AG20443 (cell line): ENCODE data around the gene IDH2.
"Not testable (repeated sequence)": the region's sequence is repeated elsewhere in the genome, so short reads cannot be mapped to it uniquely, and the experiment has no call there.

ENCODE experiments used
- DNase-seq: peaks from one replicate; pipeline ENCODE4 v3.0.0; 2012; ENCODE audit warnings: low spot score, mixed read lengths

IDH2 gene

DNA sequence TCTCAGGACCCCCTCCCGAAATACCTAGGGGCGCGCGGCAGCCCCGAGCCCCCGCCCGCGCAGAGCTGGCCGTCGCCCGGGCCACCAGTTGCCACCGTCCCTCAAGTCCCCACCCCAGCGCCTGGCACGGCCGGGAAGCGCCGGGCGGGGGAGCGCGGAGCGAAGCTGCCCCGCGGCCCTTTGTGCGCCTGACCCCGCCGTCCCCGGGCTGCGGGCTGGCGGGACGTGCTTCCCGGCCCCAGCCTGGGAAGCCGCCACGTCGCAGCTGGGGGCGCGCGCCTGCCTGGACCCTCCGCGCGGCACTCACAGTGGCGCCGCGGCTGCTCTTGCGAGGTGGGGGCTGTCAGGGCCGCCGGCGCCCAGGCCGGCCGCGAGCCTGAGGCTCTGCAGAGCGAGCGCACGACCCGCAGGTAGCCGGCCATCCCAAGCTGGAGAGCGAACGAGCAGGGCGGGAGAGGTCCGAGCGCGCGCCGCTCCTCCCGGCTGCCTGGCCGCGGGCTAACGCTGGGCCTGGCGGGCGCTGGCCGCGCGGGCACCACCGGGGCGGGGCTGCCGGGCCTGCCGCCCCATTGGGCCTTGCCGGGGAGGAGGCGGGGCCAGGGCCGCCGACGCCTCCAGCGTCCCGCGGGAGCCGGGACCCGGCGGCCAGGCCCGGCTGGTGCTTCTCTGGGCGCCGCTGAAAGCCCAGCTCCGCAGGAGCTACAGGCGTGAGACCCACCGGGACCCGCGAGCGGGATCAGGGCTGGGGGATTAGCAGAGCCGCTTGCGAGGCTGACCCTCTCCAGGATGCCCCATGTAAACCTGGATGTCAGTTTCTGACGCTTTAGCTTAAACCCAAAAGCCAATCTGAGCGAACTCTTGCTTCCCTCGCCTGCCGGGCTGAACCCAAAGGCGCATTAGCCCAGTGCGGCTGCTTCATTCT lies at the start of gene IDH2:
TSS of gene IDH2 (minus strand) at position 500 of the 922 bp plus-strand sequence. CDS start at position 422, 78 bp downstream.
- DNase-seq: peak; percentile 97

DNA sequence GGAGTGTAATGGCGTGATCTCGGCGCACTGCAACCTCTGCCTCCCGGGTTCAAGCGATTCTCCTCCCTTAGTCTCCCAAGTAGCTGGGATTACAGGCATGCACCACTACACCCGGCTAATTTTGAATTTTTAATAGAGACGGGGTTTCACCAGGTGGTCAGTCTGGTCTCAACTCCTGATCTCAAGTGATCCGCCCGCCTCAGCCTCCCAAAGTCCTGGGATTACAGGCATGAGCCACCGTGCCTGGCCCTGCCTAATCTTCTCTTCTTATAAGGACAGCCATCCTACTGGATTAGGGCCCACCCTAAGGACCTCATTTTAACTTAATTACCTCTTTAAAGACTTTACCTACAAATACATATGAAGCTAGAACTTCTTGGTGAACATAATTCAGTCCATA lies 48.3 kb upstream of the IDH2 start:
- DNase-seq: not testable (repeated sequence)

DNA sequence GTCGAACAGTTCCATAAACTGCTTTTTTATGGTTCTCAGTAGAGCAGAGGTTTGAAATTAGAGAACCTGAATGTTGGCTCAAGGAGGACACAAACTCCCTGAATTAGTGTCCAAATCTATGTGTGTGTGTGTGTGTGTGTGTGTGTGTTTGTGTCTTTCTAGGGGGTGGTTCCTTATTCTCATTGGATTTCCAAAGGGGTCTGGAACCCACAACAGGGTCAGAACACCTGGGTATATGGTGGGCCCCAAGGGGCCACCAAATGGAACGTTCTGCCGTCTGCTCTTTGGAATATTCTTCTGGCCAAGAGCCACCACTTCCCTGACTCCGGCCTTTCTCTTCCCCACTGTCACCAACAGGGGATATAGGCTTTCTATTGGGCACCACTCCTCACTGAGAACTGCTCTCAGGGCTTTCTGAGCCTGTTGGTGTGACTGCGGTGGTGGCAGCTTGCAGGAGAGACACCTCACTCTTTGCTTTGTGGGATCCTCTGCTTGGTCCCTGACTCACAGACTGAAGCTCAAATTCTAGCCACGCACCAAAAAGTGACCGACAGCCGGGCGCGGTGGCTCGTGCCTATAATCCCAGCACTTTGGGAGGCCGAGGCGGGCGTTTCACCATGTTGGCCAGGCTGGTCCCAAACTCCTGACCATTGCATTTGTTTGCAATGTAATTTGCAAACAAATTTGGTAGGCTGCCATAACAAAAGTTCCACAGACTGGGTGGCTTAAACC lies 47.5 kb upstream of the IDH2 start:
- DNase-seq: no peak

DNA sequence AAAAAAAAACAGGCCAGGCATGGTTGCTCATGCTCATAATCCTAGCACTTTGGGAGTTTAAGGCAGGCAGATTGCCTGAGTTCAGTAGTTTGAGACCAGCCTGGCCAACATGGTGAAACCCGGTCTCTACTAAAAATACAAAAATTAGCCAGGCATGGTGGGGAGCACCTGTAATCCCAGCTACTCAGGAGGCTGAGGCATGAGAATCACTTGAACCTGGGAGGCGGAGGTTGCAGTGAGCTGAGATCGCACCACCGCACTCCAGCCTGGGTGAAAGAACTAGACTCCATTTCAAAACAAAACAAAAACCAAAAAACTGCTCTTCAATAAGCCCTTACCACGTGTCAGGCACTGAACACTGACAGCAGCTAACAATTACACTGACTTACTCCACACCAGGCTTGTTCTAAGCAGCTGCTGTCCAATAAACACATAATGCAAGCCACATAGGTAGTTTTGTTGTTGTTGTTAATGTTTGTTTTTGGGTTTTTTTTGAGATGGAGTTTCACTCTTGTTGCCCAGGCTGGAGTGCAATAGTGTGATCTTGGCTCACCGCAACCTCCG lies 44.0 kb upstream of the IDH2 start:
- DNase-seq: not testable (repeated sequence)

DNA sequence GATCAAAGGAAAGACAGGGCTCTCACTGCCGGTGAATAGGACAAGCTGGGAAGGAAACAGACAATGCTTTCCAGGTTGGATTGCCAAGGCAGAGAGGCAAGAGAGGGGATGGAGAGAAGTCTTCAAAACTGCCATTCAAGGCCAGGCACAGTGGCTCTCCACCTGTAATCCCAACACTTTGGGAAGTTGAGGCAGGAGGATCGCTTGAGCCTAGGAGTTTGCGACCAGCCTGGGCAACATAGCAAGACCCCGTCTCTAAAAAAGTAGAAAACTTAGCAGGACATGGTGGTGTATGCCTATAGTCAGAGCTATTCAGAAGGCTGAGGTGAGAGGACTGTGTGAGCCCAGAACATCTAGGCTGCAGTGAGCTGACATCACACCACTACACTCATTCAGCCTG lies 43.5 kb upstream of the IDH2 start:
- no peak for DNase-seq

DNA sequence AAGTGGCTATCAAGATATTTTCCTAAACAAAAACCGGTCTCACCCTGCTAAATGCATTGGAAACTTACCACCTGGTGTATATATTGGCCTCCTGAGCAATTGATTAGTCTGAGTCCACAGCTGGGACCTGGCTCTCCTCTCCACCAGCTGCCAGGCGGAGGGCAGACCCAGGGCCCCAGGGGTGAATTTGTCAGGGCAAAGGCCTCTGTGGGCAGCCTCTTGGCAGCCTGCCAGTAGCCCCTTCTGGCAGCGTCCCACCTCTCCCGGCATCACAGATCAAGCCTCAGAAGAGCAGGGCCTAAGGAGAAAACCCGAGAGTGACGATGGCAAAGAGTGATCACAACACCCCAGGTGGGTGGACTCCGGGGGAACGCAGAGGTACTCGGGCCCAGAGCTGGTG lies 43.0 kb upstream of the IDH2 start:
- no peak for DNase-seq

DNA sequence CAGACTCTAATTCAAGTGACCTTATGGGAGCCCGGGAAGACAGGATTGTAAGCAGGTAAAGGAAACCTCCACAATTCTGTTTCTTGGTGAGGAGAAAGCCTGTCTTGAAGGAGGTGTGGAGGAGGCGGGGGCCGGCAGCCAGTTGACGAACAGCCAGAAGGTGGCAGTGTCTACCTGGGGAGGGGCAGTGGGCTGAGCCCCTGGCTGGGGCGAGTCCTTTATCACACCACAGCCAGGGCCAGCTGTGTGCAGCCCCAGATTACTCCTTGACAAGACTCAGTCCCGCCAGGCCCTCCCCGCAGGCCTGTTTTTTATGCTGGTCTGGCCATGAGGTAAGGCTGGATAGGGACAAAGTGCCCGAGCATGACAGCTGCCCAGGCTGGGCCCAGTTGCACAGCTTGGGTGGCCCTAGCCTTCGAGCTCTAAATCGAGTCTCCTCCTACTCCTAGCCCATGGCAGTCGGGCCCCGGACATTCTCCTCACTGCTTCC lies 40.9 kb upstream of the IDH2 start:
- DNase-seq: peak; percentile 40

DNA sequence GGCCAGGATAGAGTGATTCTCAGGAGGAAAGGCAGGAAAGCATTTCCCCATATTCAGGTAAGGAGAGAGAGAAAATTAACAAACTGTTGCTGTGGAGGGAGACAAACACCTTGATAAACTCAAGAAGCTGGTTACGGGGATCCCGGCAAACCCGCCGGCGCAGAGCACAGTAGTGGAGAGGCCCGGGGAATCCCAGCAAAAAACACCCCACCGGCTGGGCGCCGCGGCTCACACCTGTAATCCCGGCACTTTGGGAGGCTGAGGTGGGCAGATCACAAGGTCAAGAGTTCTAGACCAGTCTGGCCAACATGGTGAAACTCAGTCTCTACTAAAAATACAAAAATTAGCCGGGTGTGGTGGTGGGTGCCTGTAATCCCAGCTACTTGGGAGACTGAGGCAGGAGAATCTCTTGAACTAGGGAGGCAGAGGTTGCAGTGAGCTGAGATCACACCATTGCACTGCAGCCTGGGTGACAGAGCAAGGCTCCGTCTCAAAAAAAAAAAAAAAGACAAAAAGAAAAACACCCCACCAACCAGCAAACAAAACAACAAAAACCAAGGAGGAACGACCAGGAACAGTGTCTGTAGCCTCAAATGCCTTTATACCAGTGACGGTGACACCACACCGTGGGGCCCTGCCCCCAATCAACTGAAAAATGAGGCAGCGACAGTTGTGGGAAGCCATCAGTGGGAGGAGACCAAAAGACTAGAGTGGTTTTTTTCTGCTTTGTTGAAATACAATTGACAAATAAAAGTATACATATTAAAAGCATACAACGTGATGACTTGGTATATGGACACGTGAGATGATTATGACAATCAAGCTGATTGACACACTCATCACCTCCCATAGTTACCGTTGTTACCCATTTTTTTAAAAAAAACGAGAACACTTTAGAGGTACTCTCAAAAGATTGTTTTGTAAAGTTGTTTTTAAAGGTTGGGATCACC lies 40.2 kb upstream of the IDH2 start:
- DNase-seq: no peak

DNA sequence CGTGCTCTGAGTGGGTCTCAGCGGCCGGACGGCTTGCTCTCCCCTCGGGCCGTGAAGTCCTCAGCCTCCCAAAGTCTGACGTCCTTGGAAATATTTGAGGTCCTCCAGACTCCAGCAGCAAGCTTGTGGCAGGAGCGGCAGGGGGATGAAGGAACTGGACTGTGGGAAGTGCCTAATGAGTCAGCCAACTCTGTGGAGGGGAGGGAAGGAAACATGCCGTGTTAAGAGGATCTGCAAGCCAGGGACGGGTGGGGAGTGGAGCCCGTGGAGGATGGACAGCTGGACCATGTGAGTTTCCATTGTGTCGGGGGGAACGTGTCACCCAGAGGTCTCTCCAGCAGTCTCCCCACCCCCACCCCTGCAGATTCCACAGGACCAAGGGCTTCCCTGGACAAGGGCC lies 39.4 kb upstream of the IDH2 start:
- peak; percentile 34 for DNase-seq

DNA sequence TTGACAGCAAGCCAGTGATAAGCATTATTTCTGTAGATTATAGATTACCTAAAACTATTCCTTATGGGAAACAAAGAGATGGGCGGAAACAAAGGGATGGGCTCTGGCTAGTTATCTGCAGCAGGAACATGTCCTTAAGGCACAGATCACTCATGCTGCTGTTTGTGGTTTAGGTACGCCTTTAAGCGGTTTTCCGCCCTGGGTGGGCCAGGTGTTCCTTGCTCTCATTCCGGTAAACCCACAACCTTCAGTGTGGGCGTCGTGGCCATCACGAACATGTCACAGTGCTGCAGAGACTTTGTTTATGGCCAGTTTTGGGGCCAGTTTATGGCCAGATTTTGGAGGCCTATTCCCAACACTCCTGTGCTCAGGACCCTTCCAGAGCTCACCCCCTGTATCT lies 37.3 kb upstream of the IDH2 start:
- not testable (repeated sequence) for DNase-seq

DNA sequence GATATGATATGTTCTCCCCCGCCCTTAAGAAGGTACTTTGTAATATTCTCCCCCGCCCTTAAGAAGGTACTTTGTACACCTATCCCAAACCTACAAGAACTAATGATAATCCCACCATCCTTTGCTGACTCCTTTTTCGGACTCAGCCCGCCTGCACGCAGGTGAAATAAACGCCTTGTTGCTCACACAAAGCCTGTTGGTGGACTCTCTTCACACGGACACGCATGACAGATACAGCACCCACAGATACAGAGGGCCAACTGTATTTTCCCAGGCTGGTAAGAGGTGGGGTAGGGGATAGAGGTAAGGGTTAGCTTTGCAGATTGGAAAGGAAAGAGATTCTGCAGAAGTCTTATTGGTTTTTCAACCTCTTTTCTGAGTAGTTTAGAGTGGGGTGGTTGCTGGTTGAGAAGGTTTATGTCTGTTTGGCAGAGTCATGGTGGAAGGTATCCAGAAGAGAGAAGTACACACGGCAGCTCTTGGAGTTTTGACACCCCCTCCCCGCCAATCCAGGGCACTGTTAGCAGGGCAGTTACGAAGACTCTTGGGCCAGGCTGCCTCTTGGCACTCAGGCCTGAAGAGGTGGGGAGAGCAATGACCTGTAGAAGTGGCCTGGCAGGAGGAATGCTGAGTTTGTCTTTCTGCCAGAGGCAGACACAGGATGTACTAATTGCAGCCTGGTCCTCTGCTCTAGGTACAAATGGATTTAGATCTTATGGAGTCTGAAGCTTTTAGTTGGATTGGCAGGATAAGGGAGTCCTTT lies 36.0 kb upstream of the IDH2 start:
- DNase-seq: no peak

DNA sequence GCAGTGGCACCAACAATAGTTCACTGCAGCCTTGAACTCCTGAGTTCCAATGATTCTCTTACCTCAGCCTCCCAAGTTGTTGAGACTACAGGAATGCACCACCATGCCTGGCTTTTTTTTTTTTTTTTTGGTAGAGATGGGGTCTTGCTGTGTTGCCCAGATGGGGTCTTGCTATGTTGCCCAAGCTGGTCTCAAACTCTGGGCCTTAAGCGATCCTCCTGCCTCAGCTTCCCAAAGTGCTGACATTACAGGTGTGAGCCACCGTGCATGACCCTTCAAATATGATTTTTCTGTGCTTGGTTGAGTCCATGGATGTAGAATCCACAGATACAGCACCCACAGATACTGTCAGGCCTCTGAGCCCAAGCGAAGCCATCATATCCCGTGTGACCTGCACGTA lies 30.2 kb upstream of the IDH2 start:
- DNase-seq: no peak

DNA sequence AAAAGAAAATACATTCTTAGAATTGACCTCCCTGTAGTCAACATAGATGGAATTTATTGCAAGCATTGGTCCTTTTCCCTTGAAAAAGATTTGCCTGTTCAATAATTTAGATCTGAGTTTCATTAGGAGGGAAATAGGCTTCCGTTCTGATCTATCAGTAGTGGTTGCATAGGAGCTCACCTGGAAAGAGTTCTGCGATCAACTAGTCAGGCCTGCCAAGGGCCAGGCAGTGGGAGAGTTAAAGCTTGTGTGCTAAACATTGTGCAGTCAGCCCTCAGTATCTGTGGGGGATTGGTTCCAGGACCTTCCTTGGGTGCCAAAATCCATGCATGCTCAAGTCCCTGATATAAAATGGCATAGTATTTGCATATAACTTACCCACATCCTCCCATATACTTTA lies 29.6 kb upstream of the IDH2 start:
- no peak for DNase-seq

DNA sequence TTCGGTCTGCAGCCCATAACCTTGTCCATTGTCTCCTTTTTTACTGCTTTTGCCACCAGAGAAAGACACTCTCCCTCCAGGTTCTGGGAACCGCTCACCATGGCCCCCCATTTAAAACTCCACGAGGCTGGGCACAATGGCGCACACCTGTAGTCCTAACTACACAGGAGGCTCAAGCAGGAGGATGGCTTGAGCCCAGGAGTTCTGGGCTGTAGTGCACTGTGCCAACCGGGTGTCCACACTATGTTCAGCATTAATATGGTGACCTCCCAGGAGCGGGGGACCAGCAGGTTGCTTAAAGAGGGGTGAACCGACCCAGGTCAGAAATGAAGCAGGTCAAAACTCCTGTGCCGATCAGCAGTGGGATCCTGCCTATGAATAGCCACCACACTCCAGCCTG lies 28.0 kb upstream of the IDH2 start:
- no peak for DNase-seq

DNA sequence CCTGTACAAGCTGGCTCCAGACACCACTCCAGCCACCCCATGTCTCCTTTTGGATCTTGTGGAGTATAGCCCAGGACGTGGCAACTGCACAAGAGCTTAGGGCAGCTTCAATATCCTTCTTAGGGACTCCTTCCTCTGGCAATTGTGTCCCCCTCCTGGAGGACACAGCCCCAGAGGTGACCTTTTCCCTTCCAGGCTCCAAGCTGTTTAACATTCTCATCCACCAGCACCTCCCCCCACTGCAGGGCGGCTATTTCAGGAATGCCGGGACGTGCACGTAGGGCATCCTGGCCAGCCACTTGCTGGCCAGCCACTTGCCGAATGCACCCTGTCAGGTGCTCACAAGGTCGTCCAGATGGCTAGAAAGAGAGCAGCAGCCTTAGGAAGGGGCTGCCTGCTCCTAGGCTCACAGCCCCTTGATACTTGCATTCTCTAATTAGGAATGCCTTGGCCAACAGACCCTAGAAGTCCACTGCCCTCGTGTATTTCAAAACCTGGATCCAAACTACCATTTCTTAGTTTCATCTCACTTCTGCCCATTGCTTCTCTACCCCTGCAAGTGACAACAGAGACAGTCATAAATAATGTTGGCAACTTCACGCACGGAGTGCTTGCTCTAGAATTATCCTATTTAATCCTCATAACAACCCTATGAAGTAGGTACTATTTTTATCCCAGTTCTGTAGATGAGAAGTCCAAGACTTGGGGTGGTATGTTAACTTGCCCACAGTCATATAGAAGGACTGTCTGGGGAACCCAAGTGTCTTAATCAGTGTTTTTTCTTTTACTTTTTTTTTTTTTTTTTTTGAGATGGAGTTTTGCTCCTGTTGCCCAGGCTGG lies 24.5 kb upstream of the IDH2 start:
- peak; percentile 45 for DNase-seq

DNA sequence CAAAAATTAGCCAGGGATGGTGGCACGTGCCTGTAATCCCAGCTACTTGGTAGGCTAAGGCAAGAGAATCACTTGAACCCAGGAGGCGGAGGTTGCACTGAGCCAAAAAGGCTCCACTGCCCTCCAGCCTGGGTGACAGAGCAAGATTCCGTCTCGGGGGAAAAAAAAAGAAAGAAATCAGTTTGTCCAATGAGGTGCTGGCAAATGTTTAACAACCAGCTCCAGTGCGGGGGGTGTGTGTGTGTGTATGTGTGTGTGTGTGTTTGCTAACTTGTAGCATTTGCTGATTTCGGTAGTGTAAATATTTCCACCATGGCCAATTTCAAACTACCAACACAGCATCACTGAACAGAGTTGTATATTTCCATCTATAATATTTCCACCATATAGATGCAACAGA lies 23.8 kb upstream of the IDH2 start:
- no peak for DNase-seq

DNA sequence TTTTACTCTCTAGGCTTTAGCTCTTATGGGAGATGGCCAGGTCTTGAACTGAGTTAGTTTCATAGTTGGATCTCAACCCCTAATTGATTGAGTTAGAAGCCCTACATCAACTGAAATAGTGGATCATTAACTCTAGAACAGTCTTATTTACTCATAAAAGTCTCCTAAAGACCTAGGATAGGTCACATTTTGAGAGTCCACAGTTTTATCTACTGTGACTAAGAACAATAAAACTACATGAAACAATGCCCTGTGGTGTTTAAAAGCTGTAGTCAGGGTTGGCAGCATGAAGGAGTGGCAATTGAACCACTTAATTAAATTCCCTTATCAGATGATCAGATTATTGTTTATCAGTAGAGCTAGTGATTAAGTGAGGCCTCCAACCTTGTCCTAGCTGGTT lies 22.2 kb upstream of the IDH2 start:
- no peak for DNase-seq

DNA sequence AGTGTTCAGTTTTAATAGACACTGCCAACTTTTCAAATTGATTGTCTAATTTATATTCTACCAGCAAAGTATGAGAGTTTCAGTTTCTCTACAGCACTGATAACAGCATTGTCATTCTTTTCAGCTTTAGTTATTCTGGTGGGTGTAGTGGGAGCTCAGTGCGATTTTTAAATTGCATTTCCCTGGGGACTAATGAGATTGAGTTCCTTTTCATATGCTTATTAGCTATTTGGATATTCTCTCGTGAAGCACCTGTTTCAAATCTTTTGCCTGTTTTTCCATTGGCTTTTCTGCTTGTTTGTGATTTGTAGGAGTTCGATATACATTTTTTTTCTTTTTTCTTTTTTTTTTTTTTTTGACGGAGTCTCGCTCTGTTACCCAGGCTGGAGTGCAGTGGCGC lies 18.8 kb upstream of the IDH2 start:
- no peak for DNase-seq

DNA sequence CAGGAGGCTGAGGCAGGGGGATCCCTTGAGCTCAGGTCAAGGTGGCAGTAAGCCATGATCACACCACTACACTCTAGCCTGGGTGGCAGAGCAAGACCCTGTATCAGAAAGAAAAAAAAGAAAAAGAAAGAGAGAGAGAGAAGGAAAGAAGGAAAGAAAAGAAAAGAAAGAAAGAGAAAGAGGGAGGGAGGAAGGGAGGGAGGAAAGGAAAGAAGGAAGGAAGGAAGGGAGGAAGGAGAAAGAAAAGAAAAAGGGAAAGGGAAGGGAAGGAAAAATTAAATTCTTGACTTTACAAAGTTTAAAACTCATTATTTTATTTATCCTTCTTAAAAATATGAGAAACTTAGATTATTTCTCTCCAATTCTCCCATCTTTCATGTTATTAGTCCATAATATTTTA lies 17.1 kb upstream of the IDH2 start:
- no peak for DNase-seq

DNA sequence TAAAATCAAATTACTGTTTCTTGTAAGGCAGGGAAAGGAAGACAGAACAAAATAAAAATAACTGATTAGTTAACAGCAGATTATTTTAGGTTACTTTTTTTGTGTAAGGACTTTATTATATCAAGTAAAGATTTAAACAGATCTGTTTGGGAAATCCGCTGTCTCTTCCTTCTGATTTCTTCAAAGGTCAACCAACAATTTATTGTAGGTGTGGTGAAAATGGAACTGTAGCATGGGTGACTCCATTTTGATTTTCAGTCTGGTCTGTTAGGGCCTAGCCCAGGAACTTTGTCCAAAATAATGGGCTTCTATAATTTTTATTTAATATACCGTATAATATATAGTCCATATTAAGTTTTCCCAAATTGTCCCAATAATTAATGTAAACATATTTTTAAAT lies 13.5 kb upstream of the IDH2 start:
- DNase-seq: no peak
